ENCODE results near the gene CYP4B1.

CYP4B1 gene

GRCh38 chr1:46811053-46811452 lies 12.2 kb downstream of the CYP4B1 start:
- H3K9ac ChIP-seq: no peak overlapping the region
- H3K79me2 ChIP-seq (ENCODE audit: insufficient read depth, low read depth): no peaks in the 10 kb centered on the region
- no peaks in the 10 kb centered on the region for H3K4me1 ChIP-seq (ENCODE audit: low read depth, poor library complexity, severe bottlenecking)
- no peaks in the 10 kb centered on the region for H4K20me1 ChIP-seq (ENCODE audit: insufficient read depth)
- H3K4me3 ChIP-seq (IDR thresholded peaks at IDR 0.05; ENCODE audit: insufficient read depth, low read depth, low read length): no peak overlapping the region
- H2AFZ ChIP-seq (ENCODE audit: low read depth): no peak overlapping the region
- no peaks in the 10 kb centered on the region for H3K36me3 ChIP-seq (ENCODE audit: insufficient read depth)
- no peak overlapping the region for H3K4me2 ChIP-seq
- no peak for TF ChIP-seq CTCF (conservative IDR thresholded peaks at IDR 0.05; ENCODE audit: low read depth, low read length)
- H3K27ac ChIP-seq: no peak overlapping the region
- H3K27me3 ChIP-seq (ENCODE audit: insufficient read depth, low read depth): no peaks in the 10 kb centered on the region

- Histone ChIP-seq H3K27ac (no peak overlapping the region), H3K4me3 (IDR thresholded peaks at IDR 0.05; ENCODE audit: insufficient read depth, low read depth, low read length) (no peak overlapping the region), H3K4me2 (no peak overlapping the region), H3K79me2 (ENCODE audit: insufficient read depth, low read depth) (no peaks in the 10 kb centered on the region), H3K36me3 (ENCODE audit: insufficient read depth) (no peaks in the 10 kb centered on the region), H3K9ac (no peak overlapping the region), H3K4me1 (ENCODE audit: low read depth, poor library complexity, severe bottlenecking) (no peaks in the 10 kb centered on the region), H2AFZ (ENCODE audit: low read depth) (no peak overlapping the region), H4K20me1 (ENCODE audit: insufficient read depth) (no peaks in the 10 kb centered on the region), H3K27me3 (ENCODE audit: insufficient read depth, low read depth) (no peaks in the 10 kb centered on the region)
- TF ChIP-seq CTCF (conservative IDR thresholded peaks at IDR 0.05; ENCODE audit: low read depth, low read length): no peak
Measured at GRCh38 chr1:46812065-46812963, 13.5 kb downstream of the CYP4B1 start.

DNA sequence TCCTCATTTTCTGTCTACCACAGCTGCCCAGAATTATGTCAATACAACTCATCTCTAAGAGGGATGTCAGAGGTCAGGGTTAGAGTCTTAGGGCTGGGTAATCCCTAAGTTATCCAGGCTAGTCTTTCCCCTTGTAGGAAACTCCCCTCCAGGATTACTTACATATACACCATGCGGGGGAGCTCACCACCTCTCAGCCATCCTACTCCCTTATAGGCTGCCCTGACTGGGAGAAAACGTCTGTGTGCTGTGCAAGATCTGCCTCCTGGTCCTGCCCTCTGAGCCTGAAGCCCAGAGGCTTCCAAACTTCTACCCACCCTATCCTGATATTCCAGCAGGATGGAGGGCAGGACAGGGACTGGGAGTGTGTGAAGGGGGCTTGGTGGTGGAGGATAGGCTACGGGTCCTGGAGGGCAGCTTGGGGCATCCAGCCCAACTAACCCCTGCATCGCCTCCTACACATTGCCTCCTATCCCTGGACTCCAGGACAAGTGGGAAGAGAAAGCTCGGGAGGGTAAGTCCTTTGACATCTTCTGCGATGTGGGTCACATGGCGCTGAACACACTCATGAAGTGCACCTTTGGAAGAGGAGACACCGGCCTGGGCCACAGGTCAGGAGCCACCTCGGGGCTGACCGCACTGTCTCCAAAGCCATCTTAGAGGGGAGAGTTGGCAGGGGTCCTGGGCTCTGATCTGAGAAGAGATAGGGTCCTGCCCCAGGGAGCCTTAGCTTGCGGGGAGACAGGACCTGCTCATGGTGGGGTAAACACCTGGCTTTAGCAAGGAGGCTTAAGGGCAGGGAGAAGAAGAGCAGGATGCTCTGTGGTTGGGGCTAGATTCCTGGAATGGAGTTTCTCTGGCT lies 14.4 kb downstream of the CYP4B1 start:
- no peak for TF ChIP-seq CTCF (conservative IDR thresholded peaks at IDR 0.05; ENCODE audit: low read depth, low read length)
- no peak overlapping the region for H3K9ac ChIP-seq

DNA sequence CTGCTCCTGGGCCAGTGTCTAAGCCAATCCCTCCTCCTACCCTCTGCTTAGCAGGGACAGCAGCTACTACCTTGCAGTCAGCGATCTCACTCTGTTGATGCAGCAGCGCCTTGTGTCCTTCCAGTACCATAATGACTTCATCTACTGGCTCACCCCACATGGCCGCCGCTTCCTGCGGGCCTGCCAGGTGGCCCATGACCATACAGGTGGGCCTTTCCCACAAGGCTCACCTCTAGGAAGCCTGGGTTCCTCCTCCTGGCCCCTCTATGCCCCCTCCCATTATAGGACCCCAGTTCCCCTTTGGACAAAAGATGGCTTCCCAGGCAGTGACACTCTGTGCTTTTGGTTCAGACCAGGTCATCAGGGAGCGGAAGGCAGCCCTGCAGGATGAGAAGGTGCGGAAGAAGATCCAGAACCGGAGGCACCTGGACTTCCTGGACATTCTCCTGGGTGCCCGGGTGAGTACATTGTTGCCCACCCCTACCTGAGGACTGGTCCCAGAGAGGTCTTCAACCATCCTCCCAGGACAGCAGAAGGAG lies 15.1 kb downstream of the CYP4B1 start:
- Histone ChIP-seq H2AFZ (ENCODE audit: low read depth) (no peak overlapping the region), H3K4me2 (no peak overlapping the region), H3K4me1 (ENCODE audit: low read depth, poor library complexity, severe bottlenecking) (no peaks in the 10 kb centered on the region), H3K79me2 (ENCODE audit: insufficient read depth, low read depth) (no peaks in the 10 kb centered on the region), H3K9ac (no peak overlapping the region), H4K20me1 (ENCODE audit: insufficient read depth) (no peaks in the 10 kb centered on the region), H3K36me3 (ENCODE audit: insufficient read depth) (no peaks in the 10 kb centered on the region), H3K4me3 (IDR thresholded peaks at IDR 0.05; ENCODE audit: insufficient read depth, low read depth, low read length) (no peak overlapping the region), H3K27me3 (ENCODE audit: insufficient read depth, low read depth) (no peaks in the 10 kb centered on the region), H3K27ac (no peak overlapping the region)
- TF ChIP-seq CTCF (conservative IDR thresholded peaks at IDR 0.05; ENCODE audit: low read depth, low read length): no peak

More for the DNA sequence above, 14.4 kb downstream of the CYP4B1 start:
- Histone ChIP-seq H3K36me3 (ENCODE audit: insufficient read depth) (no peaks in the 10 kb centered on the region), H2AFZ (ENCODE audit: low read depth) (no peak overlapping the region), H3K4me3 (IDR thresholded peaks at IDR 0.05; ENCODE audit: insufficient read depth, low read depth, low read length) (no peak overlapping the region), H3K4me2 (no peak overlapping the region), H3K27me3 (ENCODE audit: insufficient read depth, low read depth) (no peaks in the 10 kb centered on the region), H4K20me1 (ENCODE audit: insufficient read depth) (no peaks in the 10 kb centered on the region), H3K27ac (no peak overlapping the region), H3K4me1 (ENCODE audit: low read depth, poor library complexity, severe bottlenecking) (no peaks in the 10 kb centered on the region), H3K79me2 (ENCODE audit: insufficient read depth, low read depth) (no peaks in the 10 kb centered on the region)

Data from KMS-11 (cell line).